K562 (cell line): ENCODE results near the gene COX6B1. TPM values are rescaled to one million over a fixed set of nuclear protein-coding genes. Genes with fewer than 3 reads are reported as not detected.
A peak's percentile ranks its signal among the peaks of the same experiment; 100 is the strongest.

Experiments
- BCOR ChIP-seq: fragments of 450-650 bp; IDR thresholded peaks from 2 replicates; pipeline ENCODE4 v1.6.1; 2016
- BRD4 ChIP-seq: fragments of 200-600 bp; sonication (generic); IDR thresholded peaks from 2 replicates; pipeline ENCODE4 v1.6.1; 2017; ENCODE audit warnings: inconsistent platforms
- E2F5 ChIP-seq: sonication (generic); formaldehyde crosslinking; IDR thresholded peaks from 2 replicates; pipeline ENCODE4 v1.8.0; 2022; ENCODE audit warnings: mild to moderate bottlenecking, missing genetic modification reagents
- HMGN3 ChIP-seq: IDR thresholded peaks from 2 replicates; pipeline ENCODE4 v1.6.1; 2011; ENCODE audit warnings: borderline replicate concordance, low read depth, mild to moderate bottlenecking, mixed read lengths, low read length; ENCODE audit not compliant: insufficient read length; ENCODE audit errors: extremely low read depth
- ID3 ChIP-seq, 2 experiments: fragments of 250-450 bp in 1 of 2; fragments of 450-650 bp in 1 of 2; sonication (Bioruptor Pico) in 1 of 2; IDR thresholded peaks; 2 replicates each; pipeline versions ENCODE4 v1.6.1 to v1.8.0; 2016 to 2021; ENCODE audit warnings: mild to moderate bottlenecking in 2 of 2, moderate library complexity in 2 of 2, missing compliant biosample characterization in 1 of 2, missing genetic modification characterization in 1 of 2
- JUN ChIP-seq, 2 experiments: sonication (generic) in 1 of 2; formaldehyde crosslinking in 1 of 2; IDR thresholded peaks; 2 replicates each; pipeline versions ENCODE4 v1.6.1 to v1.8.0; 2012 to 2022; ENCODE audit warnings: borderline replicate concordance in 2 of 2, mild to moderate bottlenecking in 2 of 2, improper control_type of control experiment in 1 of 2, low read depth in 1 of 2, low read length in 1 of 2, missing genetic modification reagents in 1 of 2
- KLF1 ChIP-seq: fragments of 450-650 bp; IDR thresholded peaks from 2 replicates; pipeline ENCODE4 v1.6.1; 2016; ENCODE audit warnings: missing genetic modification characterization, missing compliant biosample characterization
- MAZ ChIP-seq, 2 experiments: fragments of 450-650 bp in 1 of 2; sonication (generic) in 1 of 2; formaldehyde crosslinking; IDR thresholded peaks in 1 of 2; conservative IDR thresholded peaks in 1 of 2; 2 replicates each; pipeline versions ENCODE4 v1.4.0 to v1.5.0; 2020; ENCODE audit warnings: mild to moderate bottlenecking in 1 of 2, missing genetic modification reagents in 1 of 2
- NONO ChIP-seq, 2 experiments: fragments of 200-400 bp in 1 of 2; fragments of 450-650 bp in 1 of 2; formaldehyde crosslinking in 1 of 2; IDR thresholded peaks; 2 replicates each; pipeline ENCODE4 v1.6.1; 2017; ENCODE audit warnings: low read depth in 2 of 2, mild to moderate bottlenecking in 2 of 2, moderate library complexity in 2 of 2, low read length in 1 of 2
- POLR2A ChIP-seq: fragments of 450-650 bp; conservative IDR thresholded peaks from 2 replicates; pipeline ENCODE4 v1.6.1; 2016
- RERE ChIP-seq: sonication (generic); formaldehyde crosslinking; IDR thresholded peaks from 2 replicates; pipeline ENCODE4 v1.8.0; 2023; ENCODE audit warnings: missing genetic modification reagents, mild to moderate bottlenecking, borderline replicate concordance
- SRSF1 ChIP-seq: fragments of 200-400 bp; formaldehyde crosslinking; IDR thresholded peaks from 2 replicates; pipeline ENCODE4 v1.6.1; 2017; ENCODE audit warnings: mild to moderate bottlenecking, low read depth, low read length, moderate library complexity
- TFAP4 ChIP-seq: sonication (generic); formaldehyde crosslinking; IDR thresholded peaks from 2 replicates; pipeline ENCODE4 v1.8.0; 2022; ENCODE audit warnings: missing genetic modification reagents, mild to moderate bottlenecking, moderate library complexity, borderline replicate concordance
- ZNF408 ChIP-seq: fragments of 250-450 bp; sonication (Bioruptor Pico); IDR thresholded peaks from 2 replicates; pipeline ENCODE4 v1.4.0; 2020; ENCODE audit warnings: low read depth, mild to moderate bottlenecking, moderate library complexity
- ZNF551 ChIP-seq: fragments of 250-450 bp; sonication (Bioruptor Pico); IDR thresholded peaks from 2 replicates; pipeline ENCODE4 v1.5.0; 2021; ENCODE audit warnings: mild to moderate bottlenecking, moderate library complexity
- ZNF584 ChIP-seq: fragments of 200-800 bp; sonication (Bioruptor generic); IDR thresholded peaks from 2 replicates; pipeline ENCODE4 v1.6.1; 2016; ENCODE audit warnings: low read depth, mild to moderate bottlenecking, missing genetic modification characterization, missing compliant biosample characterization
- polyA plus RNA-seq, 8 experiments: library from polyadenylated mRNA; depleted of rRNA in 4 of 8; stranded (reverse) in 5 of 8; unstranded in 3 of 8; fragments of >200 nt; fragmentation: Nextera tagmentation in 2 of 8; fragmentation: Illumina TruSeq in 1 of 8; extraction: Ambion mirVana in 2 of 8; extraction: Trizol in 1 of 8; gene quantifications; 2 replicates each; pipeline versions ENCODE4 v1.2.1 to v1.2.3, GENCODE V29; 2011 to 2014; ENCODE audit warnings: inconsistent platforms in 1 of 8, missing spikeins in 1 of 8
- total RNA-seq, 7 experiments: library from RNA; depleted of rRNA in 6 of 7; stranded (reverse); fragments of >200 nt in 6 of 7; fragmentation: Illumina TruSeq in 2 of 7; extraction: Trizol in 2 of 7; gene quantifications; 2 replicates each; pipeline versions ENCODE4 v1.2.1 to v1.2.3, GENCODE V29; 2011 to 2021; ENCODE audit warnings: low replicate concordance in 1 of 7

COX6B1 gene
- total and polyA plus RNA-seq, 9 of the 15 experiments (the other 6 are each of a cell fraction or from before 2014, with no cell fraction given) = 777 to 2,393 (median 1,219) TPM

- TF ChIP-seq E2F5 (CRISPR knock-in tag) (peak; percentile 95), TFAP4 (CRISPR knock-in tag) (peak; percentile 98), ZNF408 (CRISPR knock-in tag) (no peak), BCOR (no peak), ZNF584 (no peak), MAZ (CRISPR knock-in tag; conservative IDR thresholded peaks at IDR 0.05 in 1 of 2, IDR thresholded peaks at IDR 0.05 in 1 of 2) (peak; percentile 82 to 95), POLR2A (peak; percentile 86), JUN (IDR thresholded peaks at IDR 0.05; ENCODE audit: borderline replicate concordance, low read depth, low read length) (peak; percentile 59; the same call in 1 of the 2 replicates), JUN (CRISPR knock-in tag; IDR thresholded peaks at IDR 0.05; ENCODE audit: borderline replicate concordance) (peak; percentile 52; the same call in 1 of the 2 replicates), HMGN3 (peak; percentile 88), SRSF1 (no peak), KLF1 (no peak; the same call in 1 of the 2 replicates), NONO (IDR thresholded peaks at IDR 0.05; ENCODE audit: low read depth in 2 of 2, low read length in 1 of 2) (peak; percentile 81 to 99), RERE (CRISPR knock-in tag) (peak; percentile 95; the same call in 1 of the 2 replicates), ID3 (CRISPR knock-in tag; IDR thresholded peaks at IDR 0.05) (no peak), ID3 (tag; IDR thresholded peaks at IDR 0.05) (peak; percentile 74; the same call in 1 of the 2 replicates), BRD4 (no peak), ZNF551 (CRISPR knock-in tag) (no peak)
Observed at GRCh38 chr19:35643255-35644205, 4.6 kb upstream of the COX6B1 start (continued).
